ENCODE data around the gene HDAC10.

The HDAC10 gene

DNA sequence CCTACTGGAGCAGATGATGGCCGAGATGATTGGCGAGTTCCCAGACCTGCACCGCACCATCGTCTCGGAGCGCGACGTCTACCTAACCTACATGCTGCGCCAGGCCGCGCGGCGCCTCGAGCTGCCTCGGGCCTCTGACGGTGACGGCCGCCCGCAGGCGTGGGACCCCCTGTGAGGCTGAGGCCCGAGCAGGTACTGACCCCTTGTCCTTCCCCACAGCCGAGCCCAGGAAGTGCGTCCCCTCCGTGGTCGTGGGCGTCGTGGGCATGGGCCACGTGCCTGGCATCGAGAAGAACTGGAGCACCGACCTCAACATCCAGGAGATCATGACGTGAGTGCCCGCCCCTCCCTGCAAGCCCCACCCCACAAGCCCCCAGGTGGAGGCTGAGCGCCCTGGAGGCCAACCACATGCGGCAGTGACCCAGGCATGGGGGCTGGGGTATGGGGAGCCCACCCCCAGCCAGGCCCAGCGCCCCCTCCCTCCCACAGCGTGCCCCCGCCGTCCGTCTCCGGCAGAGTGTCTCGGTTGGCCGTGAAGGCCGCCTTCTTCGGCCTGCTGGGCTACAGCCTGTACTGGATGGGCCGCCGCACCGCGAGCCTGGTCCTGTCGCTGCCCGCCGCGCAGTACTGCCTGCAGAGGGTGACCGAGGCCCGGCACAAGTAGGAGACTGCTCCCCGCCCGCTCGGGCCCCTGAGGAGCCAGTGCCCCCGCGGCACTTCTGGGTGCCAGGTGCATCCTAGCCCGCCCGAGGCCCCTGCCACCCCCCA lies 53.0 kb downstream of the HDAC10 start:
- no peak for DNase-seq

DNA sequence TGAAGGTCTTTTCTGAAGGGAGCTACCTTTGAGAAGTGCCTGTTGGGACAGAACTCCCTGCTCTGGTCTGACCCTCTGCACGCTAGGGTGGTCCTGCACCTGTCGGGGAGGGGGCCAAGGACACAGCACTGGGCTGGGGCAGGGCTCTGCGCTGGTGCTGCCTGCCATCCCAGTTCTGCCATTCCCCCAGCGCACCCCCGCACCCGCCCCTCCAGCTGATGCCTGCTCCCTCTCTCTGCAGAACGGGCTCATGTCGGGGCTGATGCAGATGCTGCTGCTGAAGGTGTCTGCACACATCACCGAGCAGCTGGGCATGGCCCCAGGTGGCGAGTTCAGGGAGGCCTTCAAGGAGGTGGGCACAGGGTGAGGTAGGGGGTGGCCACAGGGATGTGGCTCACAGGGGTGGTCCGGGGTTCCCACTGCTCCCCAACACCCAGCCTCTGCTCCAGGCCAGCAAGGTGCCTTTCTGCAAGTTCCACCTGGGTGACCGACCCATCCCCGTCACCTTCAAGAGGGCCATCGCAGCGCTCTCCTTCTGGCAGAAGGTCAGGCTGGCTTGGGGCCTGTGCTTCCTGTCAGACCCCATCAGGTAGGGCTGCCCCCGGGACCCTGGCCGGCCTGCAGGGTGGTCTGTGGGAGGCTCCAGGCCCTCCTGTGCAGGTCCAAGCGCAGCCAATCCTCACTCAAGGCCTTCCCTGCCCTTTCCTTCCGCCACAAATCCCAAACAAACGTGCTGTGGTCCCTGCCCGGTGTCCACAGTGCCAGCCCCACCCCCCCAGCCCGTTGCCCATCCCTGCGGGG lies 53.9 kb downstream of the HDAC10 start:
- no peak for DNase-seq

DNA sequence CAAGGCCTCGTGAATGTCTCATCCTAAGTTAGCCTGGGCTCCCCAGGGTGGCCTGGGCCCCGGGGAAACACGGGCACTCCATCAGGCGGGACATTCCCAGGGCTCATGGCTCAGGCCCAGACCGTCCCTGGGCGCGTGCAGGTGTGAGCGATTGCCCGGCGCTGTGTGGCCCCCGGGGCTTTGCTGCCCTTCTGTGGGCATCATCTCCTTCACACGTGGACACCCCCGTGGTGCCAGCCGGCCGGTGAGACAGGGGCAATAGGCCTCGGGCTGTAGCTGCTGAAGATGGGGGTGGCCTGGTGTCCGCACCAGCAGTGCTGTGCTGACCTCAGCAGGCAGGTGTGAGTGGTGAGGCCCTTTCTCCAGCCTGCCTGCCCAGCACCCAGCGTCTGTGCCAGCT lies 54.8 kb downstream of the HDAC10 start:
- DNase-seq, result no peak

Data from CD4-positive, alpha-beta T cell treated with Interleukin-4 for 1 hour (primary cell).